GM21447 (cell line): ENCODE measurements around the gene SBK2.

Experiments
- ATAC-seq: cut with Tn5 transposase; IDR thresholded peaks from one replicate; pipeline ENCODE4 v1.9.1; 2021; ENCODE audit not compliant: unreplicated experiment

SBK2 gene

GRCh38 chr19:55486971-55487923, 49.7 kb downstream of the SBK2 start:
- no peak for ATAC-seq

GRCh38 chr19:55486043-55486970, 50.6 kb downstream of the SBK2 start:
- ATAC-seq, result no peak

- no peak for ATAC-seq
Measured at GRCh38 chr19:55485439-55486011, 51.4 kb downstream of the SBK2 start.

GRCh38 chr19:55484593-55485438, 52.1 kb downstream of the SBK2 start, which contains the start of gene NAT14:
TSS of gene NAT14 (plus strand) at chr19:55485188. CDS start at chr19:55485709, 521 bp downstream.
- ATAC-seq, result no peak

GRCh38 chr19:55483706-55484592, 53.0 kb downstream of the SBK2 start:
- ATAC-seq, result no peak

- no peak for ATAC-seq
Measured at GRCh38 chr19:55482967-55483705, 53.8 kb downstream of the SBK2 start.

GRCh38 chr19:55482156-55482961, 54.6 kb downstream of the SBK2 start:
- no peak for ATAC-seq

GRCh38 chr19:55481794-55482155, 55.2 kb downstream of the SBK2 start:
- no peak for ATAC-seq

- no peak for ATAC-seq
Measured at GRCh38 chr19:55481148-55481793, 55.7 kb downstream of the SBK2 start.

- no peak for ATAC-seq
Measured at GRCh38 chr19:55479451-55480230, 57.3 kb downstream of the SBK2 start.

GRCh38 chr19:55479045-55479444, 57.9 kb downstream of the SBK2 start:
- ATAC-seq, result no peak
